B cell (primary cell): ENCODE results near the gene NUDT21.

Experiments
- CTCF ChIP-seq: fragments of 200-600 bp; IDR thresholded peaks from one replicate; pipeline ENCODE4 v1.8.0; 2022; ENCODE audit warnings: antibody characterized with exemption, mild to moderate bottlenecking
- EZH2 ChIP-seq: IDR thresholded peaks from 2 replicates; pipeline ENCODE4 v1.6.1; 2012; ENCODE audit warnings: borderline replicate concordance, low read depth, mild to moderate bottlenecking, moderate library complexity, low read length; ENCODE audit not compliant: insufficient read depth, poor library complexity, severe bottlenecking

GRCh38 chr16:56483394-56483793 lies 32.3 kb upstream of the NUDT21 start:
- no peak for TF ChIP-seq CTCF
- no peak for TF ChIP-seq EZH2
